Measurements from ENCODE around the gene COX19.

DNA sequence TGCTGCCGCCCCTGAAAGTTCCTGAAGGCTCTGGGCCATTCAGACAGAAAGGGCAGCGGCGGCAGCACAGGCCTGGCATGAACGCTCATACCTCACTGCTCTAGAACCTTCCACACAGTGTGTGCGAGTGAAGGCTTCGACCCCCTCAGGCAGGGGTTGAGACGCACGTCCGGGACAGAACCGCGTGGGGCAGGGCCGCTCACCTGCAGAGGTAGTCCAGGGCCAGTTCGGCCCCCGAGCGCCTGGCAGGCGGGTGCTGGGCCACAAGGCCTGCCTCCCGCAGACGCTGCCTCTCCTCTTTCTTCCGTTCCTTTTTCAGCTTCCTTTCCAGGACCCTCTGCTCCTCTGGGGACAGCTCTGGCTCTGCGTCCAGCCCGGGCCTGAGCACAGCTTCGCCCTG lies 34.4 kb upstream of the COX19 start:
- TF ChIP-seq CTCF (IDR thresholded peaks at IDR 0.05 in 2 of 3, conservative IDR thresholded peaks at IDR 0.05 in 1 of 3; ENCODE audit: borderline replicate concordance in 1 of 3, insufficient read depth in 1 of 3, low read depth in 2 of 3, low read length in 2 of 3), result no peak
- no peak for TF ChIP-seq ZFX (IDR thresholded peaks at IDR 0.05)

All from HCT116 (cell line).